Measurements from ENCODE around the gene C17orf75. TPM values are rescaled to one million over a fixed set of nuclear protein-coding genes. Genes with fewer than 3 reads are reported as not detected.

C17orf75 gene
- total RNA-seq, 1 experiment from 2014 or later = 18.4 TPM

Other genes starting within 250 kb of the C17orf75 start
- 34.5 and 43.4 TPM in 2 replicates for gene RHOT1, start 199.7 kb downstream of the C17orf75 start, total RNA-seq (2014; rRNA removed; shearing (Covaris generic))
- gene RHBDL3, start 76.3 kb downstream of the C17orf75 start, total RNA-seq (2014; rRNA removed; shearing (Covaris generic)) = 0.24 and 0.29 TPM in 2 replicates
- 128 and 151 TPM in 2 replicates for gene ZNF207, start 8.0 kb upstream of the C17orf75 start, total RNA-seq (2014; rRNA removed; shearing (Covaris generic))
- gene PSMD11, start 102.3 kb upstream of the C17orf75 start, total RNA-seq (2014; rRNA removed; shearing (Covaris generic)) = 73.9 and 77.9 TPM in 2 replicates
- 2.9 and 3.4 TPM in 2 replicates for gene CDK5R1, start 144.8 kb upstream of the C17orf75 start, total RNA-seq (2014; rRNA removed; shearing (Covaris generic))

Measured in RPMI7951 (cell line).